ENCODE measurements around the gene MARF1.
"Not testable (repeated sequence)": the region's sequence is repeated elsewhere in the genome, so short reads cannot be mapped to it uniquely, and the experiment has no call there.

Gene MARF1

GRCh38 chr16:15567823-15568222, 75.1 kb downstream of the MARF1 start:
- DNase-seq (ENCODE audit: low read depth) = no peak

GRCh38 chr16:15566095-15566494, 76.9 kb downstream of the MARF1 start:
- DNase-seq (ENCODE audit: low read depth) = no peak

GRCh38 chr16:15564604-15565339, 78.2 kb downstream of the MARF1 start:
- no peak for DNase-seq (ENCODE audit: low read depth)

- no peak for DNase-seq (ENCODE audit: low read depth)
Observed at GRCh38 chr16:15559176-15559575, 83.8 kb downstream of the MARF1 start.

- no peak for DNase-seq (ENCODE audit: low read depth)
Observed at GRCh38 chr16:15557258-15557657, 85.7 kb downstream of the MARF1 start.

GRCh38 chr16:15556130-15556529, 86.8 kb downstream of the MARF1 start:
- DNase-seq (ENCODE audit: low read depth) = no peak

- DNase-seq (ENCODE audit: low read depth) = no peak
Observed at GRCh38 chr16:15553313-15554088, 89.5 kb downstream of the MARF1 start.

- DNase-seq (ENCODE audit: low read depth) = no peak
Observed at GRCh38 chr16:15552507-15552906, 90.4 kb downstream of the MARF1 start.

GRCh38 chr16:15548482-15548891, 94.5 kb downstream of the MARF1 start:
- DNase-seq (ENCODE audit: low read depth) = no peak

GRCh38 chr16:15547768-15548096, 95.2 kb downstream of the MARF1 start:
- no peak for DNase-seq (ENCODE audit: low read depth)

- DNase-seq (ENCODE audit: low read depth) = not testable (repeated sequence)
Observed at GRCh38 chr16:15547072-15547767, 95.7 kb downstream of the MARF1 start.

- DNase-seq (ENCODE audit: low read depth) = no peak
Observed at GRCh38 chr16:15545544-15545943, 97.4 kb downstream of the MARF1 start.

GRCh38 chr16:15544405-15544804, 98.5 kb downstream of the MARF1 start:
- no peak for DNase-seq (ENCODE audit: low read depth)
